Right cardiac atrium (tissue), 5 donors: ENCODE measurements around the gene ADGRV1. TPM values are rescaled to one million over a fixed set of nuclear protein-coding genes. Genes with fewer than 3 reads are reported as not detected.
"Not testable (repeated sequence)": the region's sequence is repeated elsewhere in the genome, so short reads cannot be mapped to it uniquely, and the experiment has no call there.

Source experiments
- ATAC-seq, 2 donors: fragments of 200-7000 bp; cut with Tn5 transposase; one replicate each; pipeline versions ENCODE4 v1.8.0 to v1.9.1; 2020; ENCODE audit warnings: moderate library complexity in 2 of 2, mild to moderate bottlenecking in 1 of 2
- DNase-seq, 3 donors: peaks; one replicate each; pipeline ENCODE4 v3.0.0-alpha.2; 2020
- H3K27ac ChIP-seq: one replicate; pipeline ENCODE4 v1.5.1; 2013; ENCODE audit warnings: mild to moderate bottlenecking, low read length, control low read depth, moderate library complexity
- H3K27me3 ChIP-seq: one replicate; pipeline ENCODE4 v1.6.1; 2013; ENCODE audit not compliant: control insufficient read depth, insufficient read depth
- H3K4me1 ChIP-seq: one replicate; pipeline ENCODE4 v1.6.1; 2013; ENCODE audit warnings: low read length; ENCODE audit not compliant: control insufficient read depth, insufficient read depth
- H3K4me3 ChIP-seq: one replicate; pipeline ENCODE4 v1.5.1; 2013; ENCODE audit warnings: low read length, control low read depth
- H3K9me3 ChIP-seq: one replicate; pipeline ENCODE4 v1.6.1; 2013; ENCODE audit warnings: low read length; ENCODE audit not compliant: control insufficient read depth
- WGBS: extraction: QIAGEN DNeasy Blood & Tissue Kit; methylation state at CpG from one replicate; pipeline ENCODE4 v1.1.7; 2013; 5-methylcytosine and 5-hydroxymethylcytosine counted together
- intact Hi-C, 4 donors: fragments of 100-400 bp; cut with DNase I; formaldehyde crosslinking; loops; one replicate each; pipeline versions ENCODE4 v1.11.0 to v1.14.0; 2022 to 2023
- polyA plus RNA-seq: library from polyadenylated mRNA; stranded (reverse); fragments of 200-250 nt; gene quantifications from one replicate; pipeline ENCODE4 v1.2.3, GENCODE V29; 2013
- total RNA-seq, 4 donors: library from RNA; stranded (reverse); fragmentation: NEBNext Ultra II Directional; extraction: Animal tissue kit (Norgen Biotek cat#: 25700); gene quantifications; one replicate each; pipeline ENCODE4 v1.2.1, GENCODE V29; 2021
- donor health status: healthy with polysubstance abuse.
- donor health status: DM: no; HTN: yes; CAD: no.
- donor health status: DM: no; HTN: no; CAD: no.
- donor health status: DM: no; HTN: yes; CAD: no; lungs with severe emphysema.
- donor health status: DM: yes; HTN: yes; CAD: no.

ADGRV1 gene
- total and polyA plus RNA-seq, 5 donors, result 0.05 to 1.1 (median 0.37) TPM

GRCh38 chr5:90783460-90784333 is 225.1 kb downstream of the ADGRV1 start:
- Histone ChIP-seq H3K27ac (no peak overlapping the region), H3K4me1 (no peaks in the 10 kb centered on the region), H3K4me3 (no peak overlapping the region), H3K27me3 (no peaks in the 10 kb centered on the region), H3K9me3 (no peaks in the 10 kb centered on the region)
- peak; percentile 54 to 70 (median 57) for DNase-seq
- ATAC-seq, result peak; percentile 68 to 78
- intact Hi-C loops, result loop anchor here (5.0 to 10.0 kb wide), 4 partner anchors 69 to 349 kb away; no protein-coding TSS in a partner anchor
- WGBS, result 25% methylated on average over 4 of the region's 4 CpGs

GRCh38 chr5:90786756-90787155 is 228.2 kb downstream of the ADGRV1 start:
- H3K27ac ChIP-seq, result no peak overlapping the region
- H3K27me3 ChIP-seq, result no peaks in the 10 kb centered on the region
- no peaks in the 10 kb centered on the region for H3K9me3 ChIP-seq
- H3K4me1 ChIP-seq, result no peaks in the 10 kb centered on the region
- intact Hi-C loops, result loop anchor here in 3 of 4 donors (10.0 kb wide), 3 partner anchors 72 to 352 kb away; no protein-coding TSS in a partner anchor
- no peak overlapping the region for H3K4me3 ChIP-seq
- ATAC-seq (no peak), DNase-seq (no peak)
- 60% methylated on average over 4 of the region's 4 CpGs for WGBS

- Histone ChIP-seq H3K27me3 (no peaks in the 10 kb centered on the region), H3K27ac (no peak overlapping the region), H3K4me1 (no peaks in the 10 kb centered on the region), H3K4me3 (no peak overlapping the region), H3K9me3 (no peaks in the 10 kb centered on the region)
- DNase-seq (no peak), ATAC-seq (no peak)
- 21% methylated on average over 3 of the region's 3 CpGs for WGBS
- intact Hi-C loops, result no loop called here
Observed at GRCh38 chr5:90792725-90793124, 234.1 kb downstream of the ADGRV1 start.

GRCh38 chr5:90793183-90793582 is 234.6 kb downstream of the ADGRV1 start:
- no peak overlapping the region for H3K4me3 ChIP-seq
- no peak overlapping the region for H3K27ac ChIP-seq
- ATAC-seq (no peak), DNase-seq (no peak)
- 56% methylated on average over 2 of the region's 2 CpGs for WGBS
- H3K9me3 ChIP-seq, result no peaks in the 10 kb centered on the region
- H3K4me1 ChIP-seq, result no peaks in the 10 kb centered on the region
- no peaks in the 10 kb centered on the region for H3K27me3 ChIP-seq
- intact Hi-C loops, result no loop called here

GRCh38 chr5:90796919-90797318 is 238.3 kb downstream of the ADGRV1 start:
- DNase-seq, H3K9me3 ChIP-seq, H3K4me1 ChIP-seq, ATAC-seq, H3K27ac ChIP-seq, intact Hi-C loops, H3K27me3 ChIP-seq, H3K4me3 ChIP-seq: not testable (repeated sequence)
- 94% methylated on average over 2 of the region's 2 CpGs for WGBS

GRCh38 chr5:90800082-90800481 is 241.5 kb downstream of the ADGRV1 start:
- H3K4me1 ChIP-seq, H3K4me3 ChIP-seq, H3K27ac ChIP-seq, H3K27me3 ChIP-seq, H3K9me3 ChIP-seq, ATAC-seq, DNase-seq, intact Hi-C loops: not testable (repeated sequence)
- WGBS, result 100% methylated on average over 1 of the region's 1 CpG

- H3K27ac ChIP-seq, H3K4me1 ChIP-seq, DNase-seq, H3K27me3 ChIP-seq, ATAC-seq, H3K9me3 ChIP-seq, H3K4me3 ChIP-seq, intact Hi-C loops: not testable (repeated sequence)
- WGBS, result 92% methylated on average over 3 of the region's 3 CpGs
Observed at GRCh38 chr5:90800515-90800914, 241.9 kb downstream of the ADGRV1 start.

GRCh38 chr5:90802474-90803317 is 244.1 kb downstream of the ADGRV1 start:
- H3K9me3 ChIP-seq, result no peaks in the 10 kb centered on the region
- H3K4me3 ChIP-seq, result no peak overlapping the region
- WGBS, result 37% methylated on average over 6 of the region's 6 CpGs
- H3K27me3 ChIP-seq, result no peaks in the 10 kb centered on the region
- intact Hi-C loops, result no loop called here
- no peaks in the 10 kb centered on the region for H3K4me1 ChIP-seq
- DNase-seq, result no peak
- no peak for ATAC-seq
- H3K27ac ChIP-seq, result no peak overlapping the region

- no peak overlapping the region for H3K4me3 ChIP-seq
- ATAC-seq, result no peak
- H3K4me1 ChIP-seq, result no peaks in the 10 kb centered on the region
- no peaks in the 10 kb centered on the region for H3K9me3 ChIP-seq
- 66% methylated on average over 4 of the region's 4 CpGs for WGBS
- H3K27ac ChIP-seq, result no peak overlapping the region
- intact Hi-C loops, result no loop called here
- DNase-seq, result no peak
- no peaks in the 10 kb centered on the region for H3K27me3 ChIP-seq
Observed at GRCh38 chr5:90803381-90803780, 244.8 kb downstream of the ADGRV1 start.

- H3K27ac ChIP-seq, result no peak overlapping the region
- no peaks in the 10 kb centered on the region for H3K9me3 ChIP-seq
- ATAC-seq (no peak), DNase-seq (no peak)
- H3K27me3 ChIP-seq, result no peaks in the 10 kb centered on the region
- intact Hi-C loops, result no loop called here
- H3K4me1 ChIP-seq, result no peaks in the 10 kb centered on the region
- 57% methylated on average over 2 of the region's 2 CpGs for WGBS
- no peak overlapping the region for H3K4me3 ChIP-seq
Observed at GRCh38 chr5:90803876-90804275, 245.3 kb downstream of the ADGRV1 start.

- Histone ChIP-seq H3K27me3 (no peaks in the 10 kb centered on the region), H3K9me3 (no peaks in the 10 kb centered on the region), H3K27ac (no peak overlapping the region), H3K4me3 (no peak overlapping the region), H3K4me1 (no peaks in the 10 kb centered on the region)
- 44% methylated on average over 6 of the region's 6 CpGs for WGBS
- DNase-seq, result peak in 1 of 3 donors; percentile 28
- peak in 1 of 2 donors; percentile 91 for ATAC-seq
- intact Hi-C loops, result no loop called here
Observed at GRCh38 chr5:90807496-90807895, 248.9 kb downstream of the ADGRV1 start.
